ENCODE data around the gene TMEM94. TPM values are rescaled to one million over a fixed set of nuclear protein-coding genes. Genes with fewer than 3 reads are reported as not detected.

TMEM94 gene
- total and polyA plus RNA-seq, 9 of the 15 experiments (the other 6 are each of a cell fraction or from before 2014, with no cell fraction given): 0.35 to 48.1 (median 14.4) TPM

- TF ChIP-seq MNT (conservative IDR thresholded peaks at IDR 0.05) (peak in 1 of 2 experiments; percentile 12; a peak in 2 of 4 replicates), FOXP1 (CRISPR knock-in tag; IDR thresholded peaks at IDR 0.05) (no peak), TAF1 (IDR thresholded peaks at IDR 0.05; ENCODE audit: control insufficient read depth, extremely low read depth, insufficient read depth, low read length, severe bottlenecking) (no peak), MBD2 (IDR thresholded peaks at IDR 0.05; ENCODE audit: borderline replicate concordance, low read depth) (peak; percentile 2; the same call in 1 of the 2 replicates), CCNT2 (IDR thresholded peaks at IDR 0.05; ENCODE audit: borderline replicate concordance, extremely low read depth, insufficient read length, low read depth, low read length) (peak; percentile 7), EGR1 (conservative IDR thresholded peaks at IDR 0.05) (peak; percentile 80), NFIC (IDR thresholded peaks at IDR 0.05) (0 out of 2 replicates have a peak, but pooled peaks have one; percentile 4), YY1 (IDR thresholded peaks at IDR 0.05; ENCODE audit: borderline replicate concordance in 1 of 3, control insufficient read depth in 1 of 3, extremely low read depth in 1 of 3, insufficient read depth in 3 of 3, insufficient read length in 1 of 3, insufficient replicate concordance in 2 of 3, low read depth in 1 of 3, low read length in 2 of 3) (peak in 1 of 3 experiments; percentile 0), THRB (CRISPR knock-in tag; conservative IDR thresholded peaks at IDR 0.05) (no peak), NRF1 (conservative IDR thresholded peaks at IDR 0.05 in 1 of 2, IDR thresholded peaks at IDR 0.05 in 1 of 2) (peak; percentile 8 to 32; a peak in 2 of 4 replicates), BRF2 (IDR thresholded peaks at IDR 0.05; ENCODE audit: borderline replicate concordance, insufficient read depth, insufficient read length) (no peak), NONO (IDR thresholded peaks at IDR 0.05; ENCODE audit: low read depth in 2 of 2, low read length in 1 of 2) (0 out of 4 replicates have a peak, but pooled peaks of 1 of the 2 experiments have one; percentile 1)
These were observed 60.3 kb downstream of the TMEM94 start (continued) for GRCh38 chr17:75516619-75517296.
